ENCODE results near the gene C19orf44.

- TF ChIP-seq CTCF (IDR thresholded peaks at IDR 0.05; ENCODE audit: low read depth, low read length, poor library complexity, severe bottlenecking) = no peak
- no peak for TF ChIP-seq EZH2phosphoT487 (IDR thresholded peaks at IDR 0.05; ENCODE audit: borderline replicate concordance, low read length)
Observed at GRCh38 chr19:16518061-16518460, 21.9 kb downstream of the C19orf44 start.

All from DOHH2 (cell line).